ENCODE measurements around the gene RBBP8.

The RBBP8 gene

GRCh38 chr18:22928339-22928738, 4.8 kb upstream of the RBBP8 start:
- TF ChIP-seq CTCF (IDR thresholded peaks at IDR 0.05; ENCODE audit: insufficient read depth, low read depth, low read length, missing control alignments), result no peak
- no peak overlapping the region for H3K4me3 ChIP-seq (ENCODE audit: low read depth, low read length)

GRCh38 chr18:22930089-22930713, 2.9 kb upstream of the RBBP8 start:
- peak; percentile 82 for DNase-seq (ENCODE audit: low read depth)

More at GRCh38 chr18:22928339-22928738, 4.8 kb upstream of the RBBP8 start:
- DNase-seq (ENCODE audit: low read depth), result no peak

GRCh38 chr18:22932885-22933205, 283 bp upstream of the RBBP8 start:
- DNase-seq (ENCODE audit: low read depth), result no peak
- TF ChIP-seq CTCF (IDR thresholded peaks at IDR 0.05; ENCODE audit: insufficient read depth, low read depth, low read length, missing control alignments), result no peak

More at GRCh38 chr18:22930089-22930713, 2.9 kb upstream of the RBBP8 start:
- peak; percentile 75 for TF ChIP-seq CTCF (IDR thresholded peaks at IDR 0.05; ENCODE audit: insufficient read depth, low read depth, low read length, missing control alignments)
- no peak overlapping the region for H3K4me3 ChIP-seq (ENCODE audit: low read depth, low read length)

GRCh38 chr18:22933966-22934423, 867 bp downstream of the RBBP8 start:
- TF ChIP-seq CTCF (IDR thresholded peaks at IDR 0.05; ENCODE audit: insufficient read depth, low read depth, low read length, missing control alignments), result no peak
- no peak for DNase-seq (ENCODE audit: low read depth)
- peak overlapping the region; percentile 90 for H3K4me3 ChIP-seq (ENCODE audit: low read depth, low read length)

More at GRCh38 chr18:22932885-22933205, 283 bp upstream of the RBBP8 start:
- peak overlapping the region; percentile 90 for H3K4me3 ChIP-seq (ENCODE audit: low read depth, low read length)

- peak overlapping the region; percentile 90 for H3K4me3 ChIP-seq (ENCODE audit: low read depth, low read length)
- no peak for TF ChIP-seq CTCF (IDR thresholded peaks at IDR 0.05; ENCODE audit: insufficient read depth, low read depth, low read length, missing control alignments)
- no peak for DNase-seq (ENCODE audit: low read depth)
Observed at GRCh38 chr18:22934789-22935188, 1.7 kb downstream of the RBBP8 start.

- peak; percentile 33 for DNase-seq (ENCODE audit: low read depth)
- H3K4me3 ChIP-seq (ENCODE audit: low read depth, low read length), result peak overlapping the region; percentile 90
- TF ChIP-seq CTCF (IDR thresholded peaks at IDR 0.05; ENCODE audit: insufficient read depth, low read depth, low read length, missing control alignments), result no peak
Observed at GRCh38 chr18:22935431-22935830, 2.3 kb downstream of the RBBP8 start.

GRCh38 chr18:22936515-22936914, 3.4 kb downstream of the RBBP8 start:
- TF ChIP-seq CTCF (IDR thresholded peaks at IDR 0.05; ENCODE audit: insufficient read depth, low read depth, low read length, missing control alignments), result no peak
- no peak for DNase-seq (ENCODE audit: low read depth)
- H3K4me3 ChIP-seq (ENCODE audit: low read depth, low read length), result no peak overlapping the region

Measured in GM12865 (cell line).